Measurements from ENCODE around the gene PFDN6.

GRCh38 chr6:33276581-33276863, 12.9 kb upstream of the PFDN6 start:
- TF ChIP-seq, protein P1, sequence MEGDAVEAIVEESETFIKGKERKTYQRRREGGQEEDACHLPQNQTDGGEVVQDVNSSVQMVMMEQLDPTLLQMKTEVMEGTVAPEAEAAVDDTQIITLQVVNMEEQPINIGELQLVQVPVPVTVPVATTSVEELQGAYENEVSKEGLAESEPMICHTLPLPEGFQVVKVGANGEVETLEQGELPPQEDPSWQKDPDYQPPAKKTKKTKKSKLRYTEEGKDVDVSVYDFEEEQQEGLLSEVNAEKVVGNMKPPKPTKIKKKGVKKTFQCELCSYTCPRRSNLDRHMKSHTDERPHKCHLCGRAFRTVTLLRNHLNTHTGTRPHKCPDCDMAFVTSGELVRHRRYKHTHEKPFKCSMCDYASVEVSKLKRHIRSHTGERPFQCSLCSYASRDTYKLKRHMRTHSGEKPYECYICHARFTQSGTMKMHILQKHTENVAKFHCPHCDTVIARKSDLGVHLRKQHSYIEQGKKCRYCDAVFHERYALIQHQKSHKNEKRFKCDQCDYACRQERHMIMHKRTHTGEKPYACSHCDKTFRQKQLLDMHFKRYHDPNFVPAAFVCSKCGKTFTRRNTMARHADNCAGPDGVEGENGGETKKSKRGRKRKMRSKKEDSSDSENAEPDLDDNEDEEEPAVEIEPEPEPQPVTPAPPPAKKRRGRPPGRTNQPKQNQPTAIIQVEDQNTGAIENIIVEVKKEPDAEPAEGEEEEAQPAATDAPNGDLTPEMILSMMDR (IDR thresholded peaks at IDR 0.05): no peak
- no peak for TF ChIP-seq POLR2A (IDR thresholded peaks at IDR 0.05)
- TF ChIP-seq POLR2AphosphoS5 (IDR thresholded peaks at IDR 0.05): no peak
- no peak for TF ChIP-seq EP300 (IDR thresholded peaks at IDR 0.05)
